Fibroblast of lung (primary cell): ENCODE results near the gene HOXC5.
"Not testable (repeated sequence)": the region's sequence is repeated elsewhere in the genome, so short reads cannot be mapped to it uniquely, and the experiment has no call there.

Source experiments
- EZH2 ChIP-seq: IDR thresholded peaks from 2 replicates; pipeline ENCODE4 v1.5.1; 2012; ENCODE audit warnings: low read length, control low read depth, mild to moderate bottlenecking; ENCODE audit errors: missing control alignments
- TF ChIP-seq, protein P1 (sequence below), 2 donors: IDR thresholded peaks in 1 of 2; conservative IDR thresholded peaks in 1 of 2; 1 replicate in 1 of 2; 2 replicates in 1 of 2; pipeline ENCODE4 v1.5.1; 2011 to 2012; ENCODE audit warnings: low read length in 2 of 2, control low read depth in 1 of 2, inconsistent platforms in 1 of 2, low read depth in 1 of 2, mild to moderate bottlenecking in 1 of 2

DNA sequence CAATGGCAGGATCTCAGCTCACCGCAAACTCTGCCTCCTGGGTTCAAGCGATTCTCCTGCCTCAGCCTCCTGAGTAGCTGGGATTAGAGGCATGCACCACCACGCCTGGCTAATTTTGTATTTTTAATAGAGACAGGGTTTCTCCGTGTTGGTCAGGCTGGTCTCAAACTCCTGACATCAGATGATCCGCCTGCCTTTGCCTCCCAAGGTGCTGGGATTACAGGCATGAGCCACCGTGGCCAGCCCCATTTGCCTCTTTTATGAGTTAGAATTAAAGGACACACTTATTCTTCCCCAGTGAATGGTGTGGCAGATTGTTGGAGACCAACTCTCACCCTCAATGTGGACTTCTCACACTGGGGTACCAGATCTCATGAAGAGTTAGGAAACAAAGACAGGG lies 9.2 kb downstream of the HOXC5 start:
- TF ChIP-seq, protein P1, sequence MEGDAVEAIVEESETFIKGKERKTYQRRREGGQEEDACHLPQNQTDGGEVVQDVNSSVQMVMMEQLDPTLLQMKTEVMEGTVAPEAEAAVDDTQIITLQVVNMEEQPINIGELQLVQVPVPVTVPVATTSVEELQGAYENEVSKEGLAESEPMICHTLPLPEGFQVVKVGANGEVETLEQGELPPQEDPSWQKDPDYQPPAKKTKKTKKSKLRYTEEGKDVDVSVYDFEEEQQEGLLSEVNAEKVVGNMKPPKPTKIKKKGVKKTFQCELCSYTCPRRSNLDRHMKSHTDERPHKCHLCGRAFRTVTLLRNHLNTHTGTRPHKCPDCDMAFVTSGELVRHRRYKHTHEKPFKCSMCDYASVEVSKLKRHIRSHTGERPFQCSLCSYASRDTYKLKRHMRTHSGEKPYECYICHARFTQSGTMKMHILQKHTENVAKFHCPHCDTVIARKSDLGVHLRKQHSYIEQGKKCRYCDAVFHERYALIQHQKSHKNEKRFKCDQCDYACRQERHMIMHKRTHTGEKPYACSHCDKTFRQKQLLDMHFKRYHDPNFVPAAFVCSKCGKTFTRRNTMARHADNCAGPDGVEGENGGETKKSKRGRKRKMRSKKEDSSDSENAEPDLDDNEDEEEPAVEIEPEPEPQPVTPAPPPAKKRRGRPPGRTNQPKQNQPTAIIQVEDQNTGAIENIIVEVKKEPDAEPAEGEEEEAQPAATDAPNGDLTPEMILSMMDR (conservative IDR thresholded peaks at IDR 0.05 in 1 of 2, IDR thresholded peaks at IDR 0.05 in 1 of 2; ENCODE audit: low read depth in 1 of 2, low read length in 2 of 2) = not testable (repeated sequence)
- TF ChIP-seq EZH2 = not testable (repeated sequence)
